GM23338 (cell line): ENCODE measurements around the gene AIRE. TPM values are rescaled to one million over a fixed set of nuclear protein-coding genes. Genes with fewer than 3 reads are reported as not detected.

ENCODE experiments used
- ATAC-seq: fragments of 200-7000 bp; cut with Tn5 transposase; 3 replicates; pipeline ENCODE4 v1.9.1; 2020
- DNase-seq: peaks from one replicate; pipeline ENCODE4 v3.0.0-alpha.2; 2015; ENCODE audit warnings: low spot score
- H2AFZ ChIP-seq: fragments of 200-600 bp; sonication (generic); 2 replicates; pipeline ENCODE4 v1.8.0; 2016; ENCODE audit warnings: antibody characterized with exemption, mild to moderate bottlenecking, moderate library complexity
- H3F3A ChIP-seq: fragments of 200-600 bp; sonication (generic); replicated peaks from 2 replicates; pipeline ENCODE4 v1.8.0; 2017; ENCODE audit warnings: antibody characterized with exemption, mixed run types, low read depth
- H3K27ac ChIP-seq: fragments of 200-600 bp; sonication (generic); 2 replicates; pipeline ENCODE4 v1.6.1; 2016; ENCODE audit warnings: low read depth
- H3K27me3 ChIP-seq: fragments of 200-600 bp; sonication (generic); 2 replicates; pipeline ENCODE4 v1.8.0; 2016; ENCODE audit warnings: mild to moderate bottlenecking, mixed run types, moderate library complexity; ENCODE audit not compliant: insufficient read depth
- H3K36me3 ChIP-seq: fragments of 200-600 bp; sonication (generic); 2 replicates; pipeline ENCODE4 v1.8.0; 2016; ENCODE audit warnings: mild to moderate bottlenecking; ENCODE audit not compliant: insufficient read depth
- H3K4me1 ChIP-seq: fragments of 200-600 bp; sonication (generic); 2 replicates; pipeline ENCODE4 v1.8.0; 2016; ENCODE audit warnings: mild to moderate bottlenecking, moderate library complexity; ENCODE audit not compliant: insufficient read depth
- H3K4me2 ChIP-seq: fragments of 200-600 bp; sonication (generic); 2 replicates; pipeline ENCODE4 v1.7.1; 2017; ENCODE audit warnings: mixed run types
- H3K4me3 ChIP-seq: fragments of 200-600 bp; sonication (generic); 2 replicates; pipeline ENCODE4 v1.6.1; 2016; ENCODE audit warnings: mixed run types
- H3K79me2 ChIP-seq: fragments of 200-600 bp; sonication (generic); replicated peaks from 2 replicates; pipeline ENCODE4 v1.8.0; 2017; ENCODE audit warnings: mild to moderate bottlenecking; ENCODE audit not compliant: insufficient read depth
- H3K9me2 ChIP-seq: fragments of 200-600 bp; sonication (generic); 2 replicates; pipeline ENCODE4 v1.8.0; 2017; ENCODE audit not compliant: insufficient read depth
- H4K20me1 ChIP-seq: fragments of 200-600 bp; sonication (generic); replicated peaks from 2 replicates; pipeline ENCODE4 v1.8.0; 2017; ENCODE audit warnings: mild to moderate bottlenecking; ENCODE audit not compliant: insufficient read depth
- H3K27ac Mint-ChIP-seq: 2 replicates; pipeline ENCODE4 v1.8.0; 2020; ENCODE audit warnings: inconsistent platforms, mild to moderate bottlenecking, moderate library complexity, mixed read lengths
- H3K27me3 Mint-ChIP-seq: 3 replicates; pipeline ENCODE4 v1.8.0; 2022; ENCODE audit warnings: low read depth, mild to moderate bottlenecking, moderate library complexity, mixed read lengths, inconsistent platforms; ENCODE audit not compliant: insufficient read depth, poor library complexity
- H3K36me3 Mint-ChIP-seq: 3 replicates; pipeline ENCODE4 v1.8.0; 2021; ENCODE audit warnings: low read depth, mild to moderate bottlenecking, inconsistent platforms, moderate library complexity, mixed read lengths
- H3K4me1 Mint-ChIP-seq: 3 replicates; pipeline ENCODE4 v1.8.0; 2020; ENCODE audit warnings: mild to moderate bottlenecking, inconsistent platforms, mixed read lengths
- H3K4me3 Mint-ChIP-seq: 3 replicates; pipeline ENCODE4 v1.8.0; 2021; ENCODE audit warnings: moderate library complexity, mild to moderate bottlenecking, inconsistent platforms, mixed read lengths
- H3K9me3 Mint-ChIP-seq: 3 replicates; pipeline ENCODE4 v1.8.0; 2020; ENCODE audit warnings: moderate library complexity, mild to moderate bottlenecking, inconsistent platforms, mixed read lengths
- STAT1 ChIP-seq: IDR thresholded peaks from one replicate; pipeline ENCODE4 v1.6.1; 2016; ENCODE audit warnings: antibody characterized with exemption; ENCODE audit not compliant: unreplicated experiment
- ZNF114 ChIP-seq: fragments of 250-450 bp; sonication (Bioruptor Pico); IDR thresholded peaks from 2 replicates; pipeline ENCODE4 v1.5.0; 2020; ENCODE audit warnings: mild to moderate bottlenecking, moderate library complexity
- ZNF331 ChIP-seq: fragments of 250-450 bp; sonication (Bioruptor Pico); IDR thresholded peaks from 2 replicates; pipeline ENCODE4 v1.5.0; 2020; ENCODE audit warnings: low read depth, mild to moderate bottlenecking, moderate library complexity
- ZNF462 ChIP-seq: fragments of 250-450 bp; sonication (Bioruptor Pico); IDR thresholded peaks from 2 replicates; pipeline ENCODE4 v1.5.0; 2020; ENCODE audit warnings: mild to moderate bottlenecking, moderate library complexity
- polyA plus RNA-seq: library from polyadenylated mRNA; unstranded; fragments of >200 nt; fragmentation: Nextera tagmentation; extraction: Ambion mirVana; gene quantifications from 2 replicates; pipeline ENCODE4 v1.2.1, GENCODE V29; 2016
- total RNA-seq: library from RNA; depleted of rRNA; stranded (reverse); fragments of >200 nt; shearing (Covaris generic); gene quantifications from 2 replicates; pipeline ENCODE4 v1.2.3, GENCODE V29; 2014
- TF ChIP-seq, protein P1 (sequence below): IDR thresholded peaks from 2 replicates; pipeline ENCODE4 v1.6.1; 2016; ENCODE audit warnings: antibody characterized with exemption
- TF ChIP-seq, protein P2 (sequence below), 2 experiments: fragments of 200-600 bp in 1 of 2; sonication (generic) in 1 of 2; conservative IDR thresholded peaks; 2 replicates each; pipeline versions ENCODE4 v1.5.1 to v1.6.1; 2016 to 2017; ENCODE audit warnings: antibody characterized with exemption in 2 of 2, low read depth in 2 of 2, mild to moderate bottlenecking in 2 of 2, moderate library complexity in 1 of 2

AIRE gene
- total and polyA plus RNA-seq, 2 experiments from 2014 or later = 0.10 TPM; not detected in 1

GRCh38 chr21:44313451-44313850 lies 27.8 kb downstream of the AIRE start (continued):
- TF ChIP-seq, protein P1, sequence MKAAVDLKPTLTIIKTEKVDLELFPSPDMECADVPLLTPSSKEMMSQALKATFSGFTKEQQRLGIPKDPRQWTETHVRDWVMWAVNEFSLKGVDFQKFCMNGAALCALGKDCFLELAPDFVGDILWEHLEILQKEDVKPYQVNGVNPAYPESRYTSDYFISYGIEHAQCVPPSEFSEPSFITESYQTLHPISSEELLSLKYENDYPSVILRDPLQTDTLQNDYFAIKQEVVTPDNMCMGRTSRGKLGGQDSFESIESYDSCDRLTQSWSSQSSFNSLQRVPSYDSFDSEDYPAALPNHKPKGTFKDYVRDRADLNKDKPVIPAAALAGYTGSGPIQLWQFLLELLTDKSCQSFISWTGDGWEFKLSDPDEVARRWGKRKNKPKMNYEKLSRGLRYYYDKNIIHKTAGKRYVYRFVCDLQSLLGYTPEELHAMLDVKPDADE = no peak
- TF ChIP-seq ZNF331 = no peak

DNA sequence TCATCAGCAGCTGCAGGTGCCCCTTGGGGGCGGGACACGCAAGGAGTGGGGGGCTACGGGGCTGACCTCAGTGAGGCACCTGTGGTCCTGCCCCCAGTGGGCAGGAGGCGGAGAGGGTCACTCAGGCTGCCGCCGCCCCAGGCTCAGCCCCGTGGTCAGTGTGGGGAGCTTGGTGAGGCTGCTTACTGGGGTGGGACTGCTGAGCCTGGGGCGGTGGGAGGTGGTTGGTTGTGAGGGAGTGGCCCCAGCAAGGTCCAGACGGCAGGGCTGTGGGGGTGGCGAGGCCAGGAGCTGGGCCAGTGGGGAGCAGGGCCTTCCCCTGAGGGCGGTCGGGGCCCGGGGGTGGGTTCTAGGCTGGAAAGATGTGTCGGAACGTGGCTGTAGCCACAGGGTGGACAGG lies 28.5 kb downstream of the AIRE start:
- Histone ChIP-seq H3K79me2 (no peaks in the 10 kb centered on the region), H4K20me1 (no peaks in the 10 kb centered on the region), H3K4me1 (no peaks in the 10 kb centered on the region), H3K4me2 (no peak overlapping the region), H3K4me3 (no peak overlapping the region), H3K9me2 (no peaks in the 10 kb centered on the region), H3K27me3 (no peaks in the 10 kb centered on the region), H2AFZ (no peak overlapping the region), H3K36me3 (no peaks in the 10 kb centered on the region), H3F3A (no peaks in the 10 kb centered on the region), H3K27ac (no peak overlapping the region)
- no peak for DNase-seq
- Mint-ChIP-seq H3K9me3 (no peaks in the 10 kb centered on the region), H3K27ac (no peak overlapping the region), H3K4me1 (no peaks in the 10 kb centered on the region), H3K27me3 (peaks cover 1% of the 10 kb centered on the region), H3K36me3 (peaks cover 6% of the 10 kb centered on the region), H3K4me3 (no peak overlapping the region)
- no peak for ATAC-seq
- TF ChIP-seq ZNF114 (CRISPR knock-in tag) = no peak
- TF ChIP-seq, protein P1 = no peak
- TF ChIP-seq, protein P2, sequence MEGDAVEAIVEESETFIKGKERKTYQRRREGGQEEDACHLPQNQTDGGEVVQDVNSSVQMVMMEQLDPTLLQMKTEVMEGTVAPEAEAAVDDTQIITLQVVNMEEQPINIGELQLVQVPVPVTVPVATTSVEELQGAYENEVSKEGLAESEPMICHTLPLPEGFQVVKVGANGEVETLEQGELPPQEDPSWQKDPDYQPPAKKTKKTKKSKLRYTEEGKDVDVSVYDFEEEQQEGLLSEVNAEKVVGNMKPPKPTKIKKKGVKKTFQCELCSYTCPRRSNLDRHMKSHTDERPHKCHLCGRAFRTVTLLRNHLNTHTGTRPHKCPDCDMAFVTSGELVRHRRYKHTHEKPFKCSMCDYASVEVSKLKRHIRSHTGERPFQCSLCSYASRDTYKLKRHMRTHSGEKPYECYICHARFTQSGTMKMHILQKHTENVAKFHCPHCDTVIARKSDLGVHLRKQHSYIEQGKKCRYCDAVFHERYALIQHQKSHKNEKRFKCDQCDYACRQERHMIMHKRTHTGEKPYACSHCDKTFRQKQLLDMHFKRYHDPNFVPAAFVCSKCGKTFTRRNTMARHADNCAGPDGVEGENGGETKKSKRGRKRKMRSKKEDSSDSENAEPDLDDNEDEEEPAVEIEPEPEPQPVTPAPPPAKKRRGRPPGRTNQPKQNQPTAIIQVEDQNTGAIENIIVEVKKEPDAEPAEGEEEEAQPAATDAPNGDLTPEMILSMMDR (conservative IDR thresholded peaks at IDR 0.05; ENCODE audit: low read depth in 2 of 2) = no peak
- TF ChIP-seq ZNF462 = no peak
- no peak for TF ChIP-seq STAT1
